ENCODE results near the gene TMEM243.

The TMEM243 gene

DNA sequence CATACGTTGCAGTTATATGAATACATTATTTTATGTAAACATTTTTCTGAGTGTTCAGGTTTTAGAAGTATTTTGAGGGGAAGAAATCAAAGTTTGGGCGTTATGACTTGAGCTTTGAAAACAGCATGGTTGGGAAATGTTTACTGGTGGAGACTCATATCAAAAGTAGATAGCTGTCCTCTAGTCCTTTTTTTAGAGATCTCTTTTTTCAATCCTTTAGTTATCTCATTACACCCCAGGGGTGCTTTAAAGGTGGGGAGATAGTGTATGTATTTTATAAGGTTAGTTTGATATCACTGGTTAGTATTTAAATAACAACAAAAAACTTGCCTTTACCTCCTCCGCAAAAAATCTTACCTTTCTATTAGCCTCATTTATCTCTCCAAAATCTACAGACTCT, 65.0 kb downstream of the TMEM243 start:
- no peak for DNase-seq

DNA sequence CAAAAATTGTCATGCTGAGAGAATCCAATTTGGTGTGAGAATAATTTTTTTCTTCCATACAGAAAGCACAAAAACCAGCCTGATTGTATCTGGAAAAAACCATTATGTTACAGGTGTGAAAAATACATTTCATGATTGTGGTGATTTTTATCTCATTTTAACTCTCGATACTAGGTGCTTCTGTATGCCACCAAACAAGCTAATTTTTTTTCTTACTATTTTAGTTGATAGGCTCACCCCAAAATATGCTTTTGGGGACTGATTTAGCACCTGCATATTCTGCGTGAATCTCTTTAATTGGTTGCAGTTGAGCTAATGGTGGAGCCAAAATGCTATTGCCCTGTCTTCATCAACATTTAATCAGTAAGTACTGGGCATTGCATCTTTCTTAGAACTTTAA, 65.4 kb downstream of the TMEM243 start:
- no peak for DNase-seq

DNA sequence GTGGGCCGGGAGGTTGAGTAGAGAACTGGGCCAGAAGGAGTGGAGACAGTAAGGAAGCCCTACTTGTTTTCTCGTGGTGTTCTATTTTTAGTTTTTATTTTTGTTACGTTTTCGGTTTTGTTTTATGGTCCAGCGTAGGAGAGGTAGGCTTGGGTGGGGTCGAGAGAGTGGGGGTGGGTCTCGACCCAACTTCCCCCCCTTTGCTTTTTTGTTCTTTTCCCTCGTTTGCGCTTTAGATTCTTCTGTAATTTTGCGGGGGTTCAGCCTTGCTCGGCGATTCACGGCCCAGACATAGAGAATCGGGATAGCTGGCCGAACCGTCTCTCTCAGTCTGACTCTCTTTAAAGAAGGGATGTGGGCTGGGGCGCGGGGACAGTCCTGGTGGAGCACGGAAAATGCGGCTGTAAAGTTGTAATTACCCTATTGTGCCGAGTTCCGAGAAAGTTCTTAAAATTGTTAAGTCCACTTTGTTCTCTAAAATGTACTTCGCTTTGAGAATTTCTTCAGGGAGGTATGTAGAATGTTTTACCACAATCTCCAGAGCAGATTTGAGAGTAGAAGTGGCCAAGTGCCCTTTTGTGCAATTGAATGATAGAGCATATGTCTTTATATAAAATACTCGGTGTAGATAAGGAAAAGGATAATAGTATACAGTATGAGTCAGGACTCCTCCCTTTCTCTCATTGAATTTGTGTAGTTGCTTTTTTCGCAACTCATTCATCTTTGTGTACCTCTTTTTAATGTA, 66.5 kb downstream of the TMEM243 start:
- DNase-seq = peak; percentile 66

DNA sequence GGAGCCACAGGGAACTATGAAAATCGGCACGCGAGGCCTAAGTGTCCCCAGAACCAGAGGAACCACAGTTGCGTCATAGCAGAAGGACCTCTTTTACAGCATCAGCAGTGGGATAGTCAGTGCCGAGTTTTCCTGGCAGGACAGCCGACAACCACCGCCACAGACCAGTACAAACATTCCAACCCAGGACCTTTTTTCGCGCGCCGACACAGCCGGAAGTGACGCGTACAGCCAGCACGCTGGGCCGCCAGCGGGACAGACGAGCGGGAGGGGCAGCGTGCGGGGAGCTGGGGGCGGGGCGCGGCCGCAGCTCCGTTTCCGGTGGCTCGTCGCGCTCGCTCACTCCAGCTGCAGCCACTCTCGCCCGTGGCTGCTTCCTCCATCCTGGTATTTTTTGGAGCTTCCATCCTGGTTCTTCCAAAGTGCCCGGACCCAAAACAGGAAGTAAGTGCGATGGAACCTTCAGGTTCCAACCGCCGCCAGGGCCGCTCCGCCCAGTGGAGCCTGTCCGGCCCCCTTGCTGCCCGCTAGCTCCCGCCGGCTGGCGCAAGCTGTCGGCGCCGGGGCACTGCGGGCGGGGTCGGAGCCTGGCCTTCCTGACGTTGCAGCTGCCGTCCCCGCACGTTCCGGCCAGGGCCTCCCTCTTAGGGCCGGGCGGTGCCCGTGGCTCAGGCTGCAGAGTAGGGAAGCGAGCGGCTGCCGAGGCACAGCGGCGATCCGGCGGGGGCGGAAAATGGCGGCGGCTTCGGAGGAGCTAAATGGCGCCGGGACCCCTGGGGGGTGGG, 67.2 kb downstream of the TMEM243 start, which contains the start of gene DMTF1:
Gene DMTF1, plus strand, starts transcription at position 342 of the 785 bp plus-strand sequence. CDS start 12,489 bp downstream, outside the sequence.
- DNase-seq = peak; percentile 98

DNA sequence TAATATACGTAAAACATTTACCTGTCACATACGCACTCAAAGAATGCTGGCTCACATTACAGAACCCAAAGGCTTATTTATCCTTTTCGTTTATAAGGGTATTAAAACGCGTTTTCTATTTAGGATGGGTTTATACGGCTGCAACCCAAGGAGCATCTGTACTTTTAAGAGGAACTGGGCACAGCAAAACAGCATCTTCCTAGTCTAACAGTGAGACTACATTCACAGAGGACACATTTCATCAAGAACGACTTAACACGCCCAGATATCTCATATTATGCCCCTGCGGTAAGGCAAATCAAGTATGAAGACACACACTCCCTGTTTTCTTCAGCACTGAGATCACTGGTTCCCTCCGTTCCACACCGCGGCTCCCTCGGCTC, 67.8 kb downstream of the TMEM243 start:
- no peak for DNase-seq

DNA sequence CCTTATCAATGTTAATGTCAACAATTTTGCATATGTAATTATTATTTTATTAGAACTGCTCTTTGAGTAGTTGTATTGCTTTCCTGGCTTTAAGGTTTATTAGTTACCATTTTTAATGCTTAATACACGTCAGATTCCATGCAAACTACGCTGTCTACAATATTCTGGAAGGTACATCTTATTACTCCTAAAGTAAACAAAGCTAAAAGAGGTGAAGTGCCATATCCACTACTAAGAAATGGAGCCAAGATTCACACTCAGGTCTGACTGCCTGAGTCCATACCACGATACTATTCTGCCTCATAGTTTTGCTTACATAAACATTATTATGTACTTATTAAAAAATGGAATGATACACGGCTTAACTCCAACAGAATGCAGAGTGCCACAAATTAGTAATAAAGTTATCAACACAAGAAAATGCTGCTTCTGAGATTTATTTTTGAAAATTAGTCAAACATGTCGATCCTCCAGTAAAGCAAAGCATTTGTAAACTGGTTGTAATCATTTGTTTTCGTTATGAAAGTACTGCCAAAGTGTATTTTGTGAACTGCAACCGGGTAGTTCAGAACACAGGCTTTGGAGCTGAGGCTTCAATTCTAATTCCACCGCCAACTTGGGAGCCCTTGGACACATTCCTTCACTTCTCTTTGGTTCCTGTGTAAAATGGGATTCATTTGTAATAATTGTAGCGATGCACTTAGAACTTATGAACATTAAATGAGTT, 68.4 kb downstream of the TMEM243 start:
- DNase-seq = peak; percentile 42

DNA sequence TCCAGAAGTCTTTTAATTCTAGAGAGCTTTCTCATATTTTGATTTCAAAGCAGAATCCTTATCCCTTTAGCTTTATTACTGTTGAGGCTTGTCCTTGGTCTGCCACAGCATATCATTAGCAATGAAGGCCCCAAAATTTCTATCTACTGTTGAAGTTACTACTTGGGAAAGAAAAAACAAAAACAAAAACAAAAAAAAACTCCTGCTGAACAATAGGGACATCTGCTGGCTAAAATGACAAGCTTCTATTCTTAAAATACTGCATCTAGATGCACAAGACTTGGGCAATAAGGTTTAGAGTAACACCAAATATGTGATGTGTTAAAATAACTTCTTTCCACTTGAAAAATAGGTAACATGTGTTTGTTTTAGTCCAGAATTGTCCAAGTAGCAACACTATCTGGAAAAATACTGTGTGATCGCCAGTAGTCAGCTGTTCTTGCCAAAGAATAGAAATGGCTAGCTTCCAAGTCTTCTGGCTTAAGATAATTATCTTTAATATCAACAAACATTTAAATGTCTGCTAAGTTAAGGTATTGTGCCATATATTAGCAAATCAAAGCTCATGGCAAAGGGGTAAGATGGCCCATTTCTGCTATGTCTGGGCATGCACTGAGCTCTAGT, 71.1 kb downstream of the TMEM243 start:
- DNase-seq = peak; percentile 61

DNA sequence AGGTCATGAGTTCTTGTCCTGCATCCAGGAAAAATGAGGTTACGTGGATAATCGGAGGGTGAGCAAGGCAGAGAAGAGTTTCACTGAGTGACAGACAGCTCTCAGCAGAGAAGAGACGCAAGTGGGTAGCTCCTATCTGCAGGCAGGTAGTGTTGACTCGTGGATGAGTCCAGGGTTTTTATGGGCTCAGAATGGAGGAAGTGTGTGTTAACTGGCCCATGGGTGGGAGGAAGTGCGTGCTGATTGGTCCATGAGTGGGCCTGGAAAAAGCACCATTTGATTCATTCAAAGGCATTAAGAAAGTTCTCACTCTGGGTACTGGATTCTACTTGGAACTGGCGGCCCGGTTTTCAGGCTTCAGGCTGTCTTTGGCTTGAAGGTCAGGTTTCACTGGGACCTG, 72.0 kb downstream of the TMEM243 start:
- DNase-seq = no peak

DNA sequence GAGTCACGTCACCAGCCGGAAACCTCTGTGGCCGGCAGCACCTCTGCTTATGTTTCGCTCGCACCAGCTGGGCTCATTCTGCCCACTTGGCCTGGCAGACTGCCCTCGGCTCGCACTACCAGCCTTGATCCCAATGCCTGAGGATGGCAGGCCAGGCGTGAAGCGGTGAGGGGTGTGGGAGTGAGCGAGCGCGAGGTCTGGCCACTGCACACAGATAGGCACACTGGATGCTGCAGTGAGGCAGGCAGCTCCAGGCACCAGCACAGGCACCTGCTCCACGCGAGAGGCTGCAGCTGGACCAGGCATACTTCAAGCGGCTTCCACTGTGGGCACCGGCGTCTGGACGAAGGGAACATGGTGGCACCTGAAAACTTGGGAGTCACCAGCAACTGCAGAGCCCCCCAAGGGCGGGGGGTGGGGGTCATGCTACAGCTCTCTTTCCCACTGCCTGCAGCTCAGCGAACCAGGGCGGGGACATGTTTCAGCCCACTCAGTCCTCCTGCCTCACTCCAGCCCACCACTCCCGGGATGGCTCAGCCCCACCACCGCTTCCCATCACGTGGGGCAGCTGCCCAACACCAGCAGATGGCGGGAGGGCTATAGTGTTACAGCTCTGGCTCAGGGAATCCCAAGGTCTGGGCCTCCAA, 72.7 kb downstream of the TMEM243 start:
- peak; percentile 16 for DNase-seq

Data from NCI-H69 (cell line).